Colonic mucosa (tissue), 4 donors: Measurements from ENCODE around the gene BET1L. TPM values are rescaled to one million over a fixed set of nuclear protein-coding genes. Genes with fewer than 3 reads are reported as not detected.

ENCODE experiments used
- DNase-seq: peaks from one replicate; pipeline ENCODE4 v3.0.0-alpha.2; 2020
- H3K27ac ChIP-seq: fragments of 200-600 bp; one replicate; pipeline ENCODE4 v1.8.0; 2021
- H3K27me3 ChIP-seq: fragments of 200-600 bp; one replicate; pipeline ENCODE4 v1.8.0; 2021
- H3K36me3 ChIP-seq: fragments of 200-600 bp; one replicate; pipeline ENCODE4 v1.8.0; 2021
- H3K4me1 ChIP-seq: fragments of 200-600 bp; one replicate; pipeline ENCODE4 v1.8.0; 2021; ENCODE audit warnings: mild to moderate bottlenecking
- H3K4me3 ChIP-seq: fragments of 200-600 bp; one replicate; pipeline ENCODE4 v1.8.0; 2021
- H3K9ac ChIP-seq, 2 donors: one replicate each; pipeline ENCODE4 v1.7.0; 2013; ENCODE audit warnings: control low read depth in 2 of 2, low read depth in 2 of 2, low read length in 2 of 2
- H3K9me3 ChIP-seq: fragments of 200-600 bp; one replicate; pipeline ENCODE4 v1.8.0; 2021
- CTCF ChIP-seq: fragments of 200-600 bp; IDR thresholded peaks from one replicate; pipeline ENCODE4 v1.8.0; 2022; ENCODE audit warnings: antibody characterized with exemption, mild to moderate bottlenecking
- intact Hi-C: fragments of 100-400 bp; cut with DNase I; formaldehyde crosslinking; loops from one replicate; pipeline ENCODE4 v1.14.1; 2022
- total RNA-seq, 2 donors: library from RNA; stranded (reverse); fragmentation: NEBNext Ultra II Directional in 1 of 2; extraction: Animal tissue kit (Norgen Biotek cat#: 25700) in 1 of 2; gene quantifications; one replicate each; pipeline ENCODE4 v1.2.1, GENCODE V29; 2021
- donor health status: healthy.
- donor health status: DM: no; HTN: no; CAD: no.
- donor health status: DM: no; HTN: no; CAD: no.

Gene BET1L
- total RNA-seq, 2 donors from 2014 or later: 51.0 to 62.2 TPM

DNA sequence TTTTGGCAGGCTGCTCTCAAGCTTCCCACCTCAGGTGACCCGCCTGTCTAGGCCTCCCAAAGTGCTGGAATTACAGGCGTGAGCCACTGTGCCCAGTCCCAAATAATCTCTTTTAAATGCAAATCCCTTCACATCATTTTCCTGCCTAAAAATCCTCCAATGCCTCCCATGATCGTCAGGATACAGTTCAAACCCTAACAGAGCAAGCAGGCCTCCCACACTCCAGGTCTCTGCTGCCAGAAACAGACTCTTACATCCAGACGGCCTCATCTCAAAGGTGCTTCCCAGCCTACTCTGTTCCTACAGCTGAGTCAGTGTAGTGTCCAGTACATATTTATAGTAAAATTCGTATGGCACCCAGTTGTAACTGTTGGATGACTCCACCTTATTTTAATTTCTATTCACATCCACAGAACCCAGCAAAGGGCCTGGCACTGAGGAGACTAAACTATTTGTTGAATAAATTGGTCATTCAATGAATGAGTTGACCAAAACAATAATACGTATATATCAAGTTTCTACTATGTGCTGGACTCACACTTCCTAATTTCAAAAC is 20.7 kb upstream of the BET1L start:
- Histone ChIP-seq H3K4me1 (no peaks in the 10 kb centered on the region), H3K9ac (no peak overlapping the region), H3K36me3 (no peaks in the 10 kb centered on the region), H3K27me3 (no peaks in the 10 kb centered on the region), H3K9me3 (no peaks in the 10 kb centered on the region), H3K4me3 (no peak overlapping the region), H3K27ac (no peak overlapping the region)
- no peak for DNase-seq
- intact Hi-C loops: no loop called here
- TF ChIP-seq CTCF: no peak

DNA sequence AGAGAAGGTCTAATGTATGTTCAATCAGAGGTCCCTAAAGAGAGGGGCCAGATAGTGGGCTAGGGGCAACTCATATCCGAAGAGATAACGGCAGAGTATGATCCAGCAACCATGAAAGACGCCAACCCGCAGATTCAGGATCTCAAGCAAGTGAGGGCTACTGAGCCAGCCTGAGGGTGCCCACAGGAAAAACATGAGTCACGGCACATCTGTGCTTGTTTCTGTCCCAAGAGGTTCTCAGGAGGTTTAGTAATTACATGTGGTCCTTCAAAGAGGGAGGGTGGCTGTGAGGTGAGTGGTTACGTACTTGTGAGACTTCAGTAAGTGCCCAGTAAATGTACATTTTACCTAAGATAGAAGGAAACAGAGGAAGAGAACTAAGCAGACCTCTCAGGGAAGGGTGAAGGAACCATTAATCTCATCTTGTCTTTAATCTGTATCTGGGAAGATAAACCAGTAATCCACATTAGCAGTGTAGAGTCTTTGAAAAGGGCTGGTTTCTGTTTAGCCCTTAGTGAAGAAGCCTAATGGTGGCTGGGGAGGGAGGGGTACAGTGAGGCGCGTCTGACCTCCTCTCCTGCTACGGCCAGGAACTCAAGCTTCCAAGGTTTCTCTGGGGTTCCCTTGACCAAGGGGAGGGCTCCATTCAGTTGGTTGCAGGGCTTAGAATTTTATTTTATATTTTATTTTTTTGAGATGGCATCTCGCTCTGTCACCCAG is 18.7 kb upstream of the BET1L start:
- Histone ChIP-seq H3K27me3 (no peaks in the 10 kb centered on the region), H3K9ac (no peak overlapping the region), H3K9me3 (no peaks in the 10 kb centered on the region), H3K4me3 (no peak overlapping the region), H3K36me3 (no peaks in the 10 kb centered on the region), H3K4me1 (no peaks in the 10 kb centered on the region), H3K27ac (no peak overlapping the region)
- no peak for TF ChIP-seq CTCF
- no peak for DNase-seq
- intact Hi-C loops: no loop called here

- Histone ChIP-seq H3K27ac (no peak overlapping the region), H3K4me1 (no peaks in the 10 kb centered on the region), H3K4me3 (no peak overlapping the region), H3K36me3 (no peaks in the 10 kb centered on the region), H3K9ac (no peak overlapping the region), H3K9me3 (no peaks in the 10 kb centered on the region), H3K27me3 (no peaks in the 10 kb centered on the region)
- no peak for TF ChIP-seq CTCF
- DNase-seq: no peak
- intact Hi-C loops: no loop called here
These were observed 17.2 kb upstream of the BET1L start for GRCh38 chr11:224424-224823.

- H3K4me3 ChIP-seq: no peak overlapping the region
- intact Hi-C loops: no loop called here
- no peaks in the 10 kb centered on the region for H3K9me3 ChIP-seq
- no peak overlapping the region for H3K9ac ChIP-seq
- no peaks in the 10 kb centered on the region for H3K4me1 ChIP-seq
- TF ChIP-seq CTCF: no peak
- H3K27me3 ChIP-seq: no peaks in the 10 kb centered on the region
- no peak overlapping the region for H3K27ac ChIP-seq
- no peaks in the 10 kb centered on the region for H3K36me3 ChIP-seq
- no peak for DNase-seq
These were observed 16.7 kb upstream of the BET1L start for GRCh38 chr11:223884-224283.

DNA sequence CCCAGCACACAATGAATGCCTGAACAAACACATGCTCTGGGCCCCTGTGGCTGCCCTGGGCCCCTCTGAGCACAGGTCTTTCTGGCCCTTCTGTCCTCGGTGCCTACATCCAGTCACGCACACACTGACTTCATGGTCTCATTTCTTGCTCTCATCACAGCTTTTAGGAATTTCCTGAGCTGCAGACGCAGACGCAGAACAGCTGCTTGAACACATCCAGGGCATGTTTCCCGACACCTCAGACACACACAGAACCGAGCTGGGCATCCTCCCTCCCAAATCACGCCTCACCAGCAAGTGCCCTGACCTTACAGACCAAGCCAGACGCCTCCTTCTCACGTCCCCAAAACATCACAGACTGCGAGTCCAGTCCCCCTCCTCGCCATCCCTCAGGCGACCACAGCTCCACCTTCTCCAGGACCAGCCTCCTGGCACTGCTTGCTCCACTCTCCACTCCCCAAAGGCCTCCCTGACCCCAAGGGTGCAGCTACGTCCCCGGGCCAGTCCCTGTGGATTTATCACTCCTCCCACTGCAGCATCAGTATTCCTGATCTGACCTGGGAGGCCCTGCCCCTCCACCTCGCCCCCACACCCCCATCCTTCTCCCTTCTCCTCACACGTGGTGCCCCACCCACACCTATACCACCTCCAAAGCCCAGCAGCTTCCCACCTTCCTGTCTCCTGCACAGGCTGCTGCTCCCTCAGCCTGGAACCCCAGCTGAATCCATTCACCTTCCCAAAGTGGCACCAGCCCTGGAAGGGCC is 16.0 kb upstream of the BET1L start:
- no peak for TF ChIP-seq CTCF
- H3K4me1 ChIP-seq: no peaks in the 10 kb centered on the region
- intact Hi-C loops: no loop called here
- H3K9ac ChIP-seq: no peak overlapping the region
- no peaks in the 10 kb centered on the region for H3K9me3 ChIP-seq
- no peaks in the 10 kb centered on the region for H3K36me3 ChIP-seq
- H3K4me3 ChIP-seq: no peak overlapping the region
- DNase-seq: no peak
- no peak overlapping the region for H3K27ac ChIP-seq
- H3K27me3 ChIP-seq: no peaks in the 10 kb centered on the region
